GM21515 (cell line): Measurements from ENCODE around the gene FOXL1.

Experiments used
- ATAC-seq: cut with Tn5 transposase; IDR thresholded peaks from one replicate; pipeline ENCODE4 v1.9.1; 2021; ENCODE audit not compliant: unreplicated experiment

The FOXL1 gene

GRCh38 chr16:86578061-86578599 is at the start of gene FOXL1:
Gene FOXL1 (plus strand): TSS chr16:86578549. CDS start chr16:86578724, 175 bp downstream.
- ATAC-seq: no peak

DNA sequence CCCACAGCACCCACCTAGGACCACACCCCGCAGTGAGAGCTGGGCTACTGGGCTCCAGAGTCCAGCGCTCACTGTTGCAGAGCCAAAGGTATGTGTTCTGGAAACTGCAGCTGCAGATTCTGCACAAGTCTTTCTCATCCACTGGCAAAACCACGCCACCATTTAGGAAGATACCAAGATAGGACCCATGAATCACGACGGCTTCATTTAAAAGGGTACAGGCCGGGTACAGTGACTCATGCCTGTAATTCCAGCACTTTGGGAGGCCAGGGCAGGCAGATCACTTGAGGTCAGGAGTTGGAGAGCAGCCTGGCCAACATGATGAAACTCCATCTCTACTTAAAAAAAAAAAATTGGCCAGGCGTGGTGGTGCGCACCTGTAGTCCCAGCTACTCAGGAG is 49.2 kb upstream of the FOXL1 start:
- ATAC-seq: no peak

- ATAC-seq: no peak
Observed at GRCh38 chr16:86530251-86531190, 47.8 kb upstream of the FOXL1 start.

DNA sequence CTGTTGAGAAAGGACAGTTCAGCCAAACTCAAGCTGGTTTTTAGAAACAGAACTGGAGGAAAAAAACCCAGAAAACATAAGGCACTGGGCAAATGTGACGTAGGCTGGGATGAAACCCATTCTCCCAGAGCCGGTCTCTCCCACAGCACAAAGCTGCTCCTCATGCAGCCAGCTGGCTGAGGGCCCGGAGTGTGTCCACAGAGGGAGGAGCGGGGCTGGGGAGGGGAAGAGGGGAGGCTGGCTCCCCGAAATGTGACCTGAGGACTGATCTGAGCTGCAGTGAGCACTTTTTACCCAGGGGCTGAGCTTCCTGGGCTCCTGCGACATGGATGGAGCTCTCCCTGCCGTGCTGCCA is 47.2 kb upstream of the FOXL1 start:
- ATAC-seq: no peak

DNA sequence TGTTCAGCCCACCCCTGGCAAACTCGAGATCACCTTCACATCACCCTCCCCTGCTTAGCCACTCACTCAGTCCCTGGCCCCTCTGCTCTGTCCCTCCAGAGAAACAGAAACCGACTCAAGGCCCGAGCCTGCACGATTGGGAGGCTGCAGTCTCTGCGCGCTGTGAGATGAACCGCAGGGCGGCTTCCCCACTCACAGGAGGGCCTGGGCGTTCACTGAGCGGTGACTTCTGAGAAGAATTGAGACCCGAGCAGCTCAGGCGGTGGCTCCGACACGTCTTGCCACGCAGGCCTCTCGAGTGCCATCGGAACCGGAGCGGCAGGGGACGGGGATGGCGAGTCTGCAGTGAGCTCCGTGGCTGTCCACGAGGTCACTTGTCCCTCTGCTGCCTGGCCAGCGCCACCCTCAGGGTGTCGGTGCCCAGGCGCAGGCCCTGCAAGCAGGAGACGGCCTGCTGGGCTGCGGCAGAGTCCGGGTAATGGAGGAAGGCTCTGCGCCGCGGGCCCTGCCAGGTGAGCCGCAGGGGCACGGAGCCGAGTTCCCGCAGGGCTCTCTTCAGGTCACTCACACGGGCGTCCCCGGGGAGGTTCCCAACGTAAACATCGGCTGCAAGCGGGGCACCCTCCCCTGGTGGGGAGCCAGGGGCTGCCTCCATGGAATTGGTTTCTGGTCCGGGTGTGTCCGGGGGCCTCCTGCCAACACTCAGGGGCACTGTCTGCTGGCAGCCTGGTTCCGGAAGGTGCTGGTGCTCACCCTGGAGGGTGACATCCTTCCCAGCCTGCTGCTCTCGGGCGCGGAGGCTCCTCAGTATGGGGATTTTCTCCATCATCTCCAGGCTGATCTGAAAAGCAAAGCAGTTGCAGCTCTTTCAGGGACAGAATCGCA is 46.5 kb upstream of the FOXL1 start:
- no peak for ATAC-seq

- ATAC-seq: no peak
Observed at GRCh38 chr16:86532526-86532815, 45.9 kb upstream of the FOXL1 start.

- no peak for ATAC-seq
Observed at GRCh38 chr16:86533076-86533475, 45.3 kb upstream of the FOXL1 start.

- no peak for ATAC-seq
Observed at GRCh38 chr16:86533767-86534351, 44.5 kb upstream of the FOXL1 start.

- no peak for ATAC-seq
Observed at GRCh38 chr16:86534779-86535615, 43.4 kb upstream of the FOXL1 start.

- no peak for ATAC-seq
Observed at GRCh38 chr16:86536621-86537020, 41.7 kb upstream of the FOXL1 start.

- ATAC-seq: no peak
Observed at GRCh38 chr16:86537486-86537885, 40.9 kb upstream of the FOXL1 start.

DNA sequence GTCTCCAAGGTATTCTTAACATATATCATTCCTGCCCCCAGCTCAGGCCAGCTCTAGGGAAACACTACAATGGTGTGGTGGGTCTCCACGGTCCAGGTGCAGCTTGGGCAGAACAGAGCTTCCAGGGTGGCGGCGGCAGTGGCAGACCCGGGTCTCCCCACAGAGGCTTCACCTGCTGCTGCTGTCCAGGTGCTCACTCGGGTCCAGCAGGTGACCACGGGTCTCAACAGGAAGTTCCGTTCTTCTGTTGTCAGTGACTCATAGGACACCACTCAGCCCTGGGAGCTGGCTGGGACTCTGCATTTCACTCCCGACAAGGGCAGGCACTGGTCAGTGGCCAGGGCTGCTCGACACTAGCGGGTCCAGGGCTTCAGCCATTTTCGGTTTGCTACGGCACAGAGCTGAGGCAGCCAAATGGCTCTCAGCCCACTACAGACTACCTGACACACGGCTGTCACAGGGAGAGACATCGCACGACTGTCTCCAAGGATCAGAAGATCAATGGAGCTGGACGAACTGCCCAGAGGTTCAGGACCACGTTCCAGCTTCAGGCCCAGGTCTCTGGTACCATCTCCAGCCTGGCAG is 40.1 kb upstream of the FOXL1 start:
- no peak for ATAC-seq

DNA sequence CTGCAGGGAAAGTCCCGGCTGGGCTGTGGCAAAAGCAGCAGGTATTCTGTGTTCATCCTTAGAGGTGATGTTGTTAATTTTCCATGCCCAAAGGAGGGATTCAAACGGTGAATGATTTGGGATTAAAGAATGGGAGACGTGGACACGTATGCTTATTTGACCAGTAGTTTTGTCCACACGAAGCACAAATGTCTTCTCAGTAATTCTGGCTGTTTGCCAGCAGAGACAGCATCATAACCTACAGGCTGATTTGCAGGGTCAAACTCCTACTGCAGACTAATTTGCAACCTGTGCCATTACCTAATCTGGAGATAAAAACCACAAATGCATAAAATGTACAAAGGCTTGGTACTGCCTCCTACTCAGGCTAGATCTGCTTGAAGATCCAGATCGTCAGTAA is 37.5 kb upstream of the FOXL1 start:
- ATAC-seq: no peak

DNA sequence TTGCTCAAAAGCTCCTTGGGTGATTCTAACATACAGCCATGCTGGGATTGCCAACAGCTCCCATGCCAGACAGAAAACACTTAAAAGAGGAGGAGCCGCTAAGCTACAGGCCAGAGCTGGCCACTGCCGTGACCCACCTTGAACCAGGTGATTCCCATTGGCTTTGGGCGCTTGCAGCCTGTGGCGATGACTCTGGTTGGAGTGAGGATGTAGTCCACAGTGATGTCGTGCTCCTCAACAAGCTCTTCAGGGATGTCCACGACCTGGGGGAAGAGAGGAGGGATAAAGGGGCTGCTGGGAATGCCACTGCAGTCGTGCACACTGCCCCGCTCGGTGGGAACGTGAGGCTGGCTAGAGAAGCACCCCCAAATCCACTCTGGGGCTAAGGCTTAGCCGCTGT is 36.8 kb upstream of the FOXL1 start:
- no peak for ATAC-seq

DNA sequence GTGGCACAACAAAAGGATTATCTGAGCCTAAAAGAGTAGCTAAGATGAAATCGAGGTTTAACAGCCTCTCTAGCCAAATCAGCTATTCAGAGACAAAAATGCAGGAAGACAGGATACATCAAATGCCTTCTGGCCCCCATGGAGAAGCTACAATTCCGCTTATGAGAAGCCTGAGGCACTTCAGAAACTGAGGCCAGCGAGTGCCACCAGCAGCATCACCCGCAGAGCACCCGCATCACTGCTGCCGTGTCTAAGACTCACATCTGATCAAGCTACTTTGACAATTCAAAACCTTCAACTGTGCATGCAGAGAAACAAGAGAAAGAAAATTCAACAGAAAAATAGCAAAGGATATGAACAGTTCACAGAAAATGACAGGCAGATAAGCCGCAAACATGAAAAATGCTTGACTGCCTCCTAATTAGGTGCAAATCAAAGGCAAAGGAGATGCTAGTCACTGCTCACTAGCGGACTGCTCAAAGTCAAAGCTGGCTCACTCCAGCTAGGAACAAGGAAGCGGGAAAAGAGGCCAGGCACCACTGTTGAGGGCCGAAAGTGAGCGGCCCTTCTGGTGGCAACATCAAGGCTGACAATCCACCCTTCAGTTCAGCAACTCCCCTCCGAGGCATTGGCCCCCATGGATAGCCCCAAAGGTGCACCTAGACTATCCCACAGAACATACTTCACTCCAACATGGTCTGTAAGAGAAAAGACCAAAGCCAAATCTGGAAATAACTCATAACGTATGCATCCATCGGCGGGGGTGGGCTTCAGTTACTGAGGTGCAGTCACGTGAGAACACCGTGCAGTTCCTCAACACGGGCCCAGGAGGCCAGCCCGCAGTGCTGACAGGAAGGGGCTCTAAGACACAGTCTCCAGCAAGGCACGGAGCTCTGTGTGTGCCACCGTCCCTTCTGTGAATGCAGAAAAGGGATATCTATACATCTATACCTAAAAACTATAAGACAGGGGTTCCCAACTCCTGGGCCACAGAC is 35.3 kb upstream of the FOXL1 start:
- no peak for ATAC-seq

GRCh38 chr16:86545481-86545880 is 32.9 kb upstream of the FOXL1 start:
- no peak for ATAC-seq

DNA sequence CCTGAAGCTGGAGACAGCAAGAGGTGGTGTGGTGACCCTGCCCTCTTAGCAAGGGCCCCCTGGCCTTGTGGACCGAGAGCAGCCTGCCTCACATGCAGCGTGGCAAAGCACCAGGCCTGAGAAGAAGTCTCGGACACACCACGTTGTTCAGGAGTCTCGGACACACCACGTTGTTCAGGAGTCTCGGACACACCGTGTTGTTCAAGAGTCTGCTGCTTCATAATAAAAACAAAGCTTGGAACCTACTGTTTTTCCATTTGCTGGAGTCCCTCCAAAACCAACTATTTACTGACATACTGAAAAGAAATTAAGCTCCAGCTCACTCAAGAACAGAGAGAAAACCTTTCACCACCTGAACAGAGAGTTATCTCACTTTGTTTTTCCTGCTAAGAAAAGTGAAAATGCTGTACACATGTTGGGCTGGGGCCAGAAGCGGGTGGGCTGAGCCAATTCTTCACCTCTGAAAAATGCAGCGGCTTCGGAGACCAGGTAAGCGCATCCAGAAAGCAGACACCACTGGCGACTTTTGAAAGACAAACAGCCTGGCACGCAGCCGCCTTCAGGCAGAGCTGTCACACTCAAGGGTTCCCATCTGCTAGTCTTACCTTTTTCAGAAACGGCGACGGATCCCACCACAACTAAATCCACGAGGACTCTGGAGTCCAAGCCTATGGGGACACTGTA is 32.3 kb upstream of the FOXL1 start:
- ATAC-seq: no peak

DNA sequence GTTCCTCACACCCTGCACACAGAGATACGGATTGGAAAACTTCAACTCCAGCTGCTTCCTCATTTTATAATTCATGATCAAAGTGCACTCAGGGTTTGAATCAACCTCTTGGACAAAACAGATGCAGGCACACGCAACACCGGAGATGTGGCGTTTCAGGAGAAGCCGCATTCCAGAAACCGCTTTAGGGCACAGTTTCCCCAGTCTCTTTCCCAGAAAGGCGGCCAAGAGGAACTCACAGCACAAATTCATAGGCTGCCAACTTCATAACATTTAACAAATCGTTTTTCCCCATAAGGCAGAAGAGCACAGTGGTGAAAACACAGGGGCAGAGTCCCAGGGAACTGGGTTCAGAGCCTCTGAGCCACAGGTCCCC is 31.7 kb upstream of the FOXL1 start:
- ATAC-seq: no peak

- no peak for ATAC-seq
Observed at GRCh38 chr16:86547286-86547685, 31.1 kb upstream of the FOXL1 start.
